Right atrium auricular region (tissue), 2 donors: ENCODE results near the gene FGG. TPM values are rescaled to one million over a fixed set of nuclear protein-coding genes. Genes with fewer than 3 reads are reported as not detected.

ENCODE experiments used
- DNase-seq: peaks from one replicate; pipeline ENCODE4 v3.0.0-alpha.2; 2019; ENCODE audit warnings: low spot score
- H3K27ac ChIP-seq, 2 donors: fragments of 200-600 bp; sonication (generic); 1 replicate in 1 of 2; 2 replicates in 1 of 2; pipeline ENCODE4 v1.5.1; 2016 to 2019
- H3K27me3 ChIP-seq, 2 donors: fragments of 200-600 bp; sonication (generic); one replicate each; pipeline versions ENCODE4 v1.5.1 to v1.6.0; 2017 to 2019
- H3K36me3 ChIP-seq: fragments of 200-600 bp; sonication (generic); one replicate; pipeline ENCODE4 v1.5.1; 2016
- H3K4me1 ChIP-seq, 2 donors: fragments of 200-600 bp; sonication (generic); one replicate each; pipeline versions ENCODE4 v1.5.1 to v1.6.0; 2017 to 2019
- H3K4me3 ChIP-seq, 2 donors: fragments of 200-600 bp; sonication (generic); 1 replicate in 1 of 2; 2 replicates in 1 of 2; pipeline ENCODE4 v1.5.1; 2017 to 2019; ENCODE audit warnings: mild to moderate bottlenecking in 1 of 2, moderate library complexity in 1 of 2
- H3K9me3 ChIP-seq, 2 donors: fragments of 200-600 bp; sonication (generic); one replicate each; pipeline ENCODE4 v1.5.1; 2019
- total RNA-seq, 2 donors: library from RNA; depleted of rRNA; stranded (reverse); fragments of >200 nt; gene quantifications; one replicate each; pipeline ENCODE4 v1.1.0, GENCODE V29; 2016
- TF ChIP-seq, protein P1 (sequence below), 2 donors: fragments of 200-600 bp; sonication (generic); IDR thresholded peaks; one replicate each; pipeline ENCODE4 v1.5.1; 2019; ENCODE audit warnings: antibody characterized with exemption in 2 of 2

Gene FGG
- total RNA-seq, 2 donors from 2014 or later: not detected

GRCh38 chr4:154617820-154618317, 5.4 kb upstream of the FGG start:
- Histone ChIP-seq H3K27ac (no peak overlapping the region), H3K27me3 (no peaks in the 10 kb centered on the region), H3K4me3 (no peak overlapping the region), H3K4me1 (no peaks in the 10 kb centered on the region), H3K9me3 (no peaks in the 10 kb centered on the region), H3K36me3 (no peaks in the 10 kb centered on the region)
- DNase-seq: no peak
- TF ChIP-seq, protein P1, sequence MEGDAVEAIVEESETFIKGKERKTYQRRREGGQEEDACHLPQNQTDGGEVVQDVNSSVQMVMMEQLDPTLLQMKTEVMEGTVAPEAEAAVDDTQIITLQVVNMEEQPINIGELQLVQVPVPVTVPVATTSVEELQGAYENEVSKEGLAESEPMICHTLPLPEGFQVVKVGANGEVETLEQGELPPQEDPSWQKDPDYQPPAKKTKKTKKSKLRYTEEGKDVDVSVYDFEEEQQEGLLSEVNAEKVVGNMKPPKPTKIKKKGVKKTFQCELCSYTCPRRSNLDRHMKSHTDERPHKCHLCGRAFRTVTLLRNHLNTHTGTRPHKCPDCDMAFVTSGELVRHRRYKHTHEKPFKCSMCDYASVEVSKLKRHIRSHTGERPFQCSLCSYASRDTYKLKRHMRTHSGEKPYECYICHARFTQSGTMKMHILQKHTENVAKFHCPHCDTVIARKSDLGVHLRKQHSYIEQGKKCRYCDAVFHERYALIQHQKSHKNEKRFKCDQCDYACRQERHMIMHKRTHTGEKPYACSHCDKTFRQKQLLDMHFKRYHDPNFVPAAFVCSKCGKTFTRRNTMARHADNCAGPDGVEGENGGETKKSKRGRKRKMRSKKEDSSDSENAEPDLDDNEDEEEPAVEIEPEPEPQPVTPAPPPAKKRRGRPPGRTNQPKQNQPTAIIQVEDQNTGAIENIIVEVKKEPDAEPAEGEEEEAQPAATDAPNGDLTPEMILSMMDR (IDR thresholded peaks at IDR 0.05): no peak

DNA sequence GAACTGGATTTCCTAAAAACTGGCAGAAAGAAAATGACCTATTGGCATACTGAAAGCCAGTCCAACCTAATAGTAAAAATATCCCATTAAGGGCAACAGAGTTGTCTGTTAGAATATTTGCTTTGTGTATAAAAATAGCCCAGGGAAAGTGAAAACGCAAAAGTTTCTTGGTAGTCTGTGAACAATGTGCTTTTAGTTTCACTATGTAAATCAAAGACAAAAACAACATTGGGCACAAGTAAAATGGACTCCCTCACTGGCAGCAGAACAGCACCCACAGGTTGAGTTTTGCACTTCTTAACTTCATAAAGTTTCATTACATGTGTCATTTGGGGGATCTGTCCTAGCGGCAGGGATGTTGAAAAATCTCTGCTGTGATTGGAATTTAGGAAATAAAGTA, 4.3 kb upstream of the FGG start:
- H3K27me3 ChIP-seq: no peaks in the 10 kb centered on the region
- no peaks in the 10 kb centered on the region for H3K9me3 ChIP-seq
- no peak overlapping the region for H3K27ac ChIP-seq
- no peaks in the 10 kb centered on the region for H3K36me3 ChIP-seq
- TF ChIP-seq, protein P1 (IDR thresholded peaks at IDR 0.05): no peak
- no peaks in the 10 kb centered on the region for H3K4me1 ChIP-seq
- H3K4me3 ChIP-seq: no peak overlapping the region
- no peak for DNase-seq

- TF ChIP-seq, protein P1 (IDR thresholded peaks at IDR 0.05): no peak
- Histone ChIP-seq H3K27me3 (no peaks in the 10 kb centered on the region), H3K4me1 (no peaks in the 10 kb centered on the region), H3K9me3 (no peaks in the 10 kb centered on the region), H3K36me3 (no peaks in the 10 kb centered on the region), H3K27ac (no peak overlapping the region), H3K4me3 (no peak overlapping the region)
- DNase-seq: no peak
Measured at GRCh38 chr4:154616287-154616686, 3.8 kb upstream of the FGG start.

GRCh38 chr4:154615211-154615610, 2.8 kb upstream of the FGG start:
- H3K27ac ChIP-seq: no peak overlapping the region
- H3K4me1 ChIP-seq: no peaks in the 10 kb centered on the region
- no peaks in the 10 kb centered on the region for H3K27me3 ChIP-seq
- H3K9me3 ChIP-seq: no peaks in the 10 kb centered on the region
- H3K36me3 ChIP-seq: no peaks in the 10 kb centered on the region
- H3K4me3 ChIP-seq: no peak overlapping the region
- TF ChIP-seq, protein P1 (IDR thresholded peaks at IDR 0.05): no peak
- no peak for DNase-seq

DNA sequence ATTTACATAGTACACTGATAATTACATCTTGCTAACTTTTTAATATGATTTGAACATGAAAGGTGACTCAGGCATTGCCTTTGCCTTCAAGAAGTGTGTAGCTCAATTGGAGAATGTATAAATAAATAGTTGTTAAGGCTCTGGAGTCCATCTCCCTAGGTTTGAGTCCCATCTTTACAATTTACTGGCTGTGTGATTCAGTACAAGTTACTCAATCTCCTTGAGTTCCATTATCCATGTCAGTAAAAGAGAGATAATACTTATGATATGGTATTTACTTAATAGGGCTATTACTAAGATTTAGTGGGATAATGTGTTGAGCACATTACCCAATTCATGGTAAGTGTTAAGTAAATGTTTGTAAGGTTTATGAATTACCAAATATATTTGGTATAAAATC, 1.9 kb upstream of the FGG start:
- H3K4me3 ChIP-seq: no peak overlapping the region
- TF ChIP-seq, protein P1 (IDR thresholded peaks at IDR 0.05): no peak
- no peaks in the 10 kb centered on the region for H3K4me1 ChIP-seq
- H3K36me3 ChIP-seq: no peaks in the 10 kb centered on the region
- DNase-seq: no peak
- H3K27me3 ChIP-seq: no peaks in the 10 kb centered on the region
- no peak overlapping the region for H3K27ac ChIP-seq
- H3K9me3 ChIP-seq: no peaks in the 10 kb centered on the region

- DNase-seq: no peak
- Histone ChIP-seq H3K9me3 (no peaks in the 10 kb centered on the region), H3K4me3 (no peak overlapping the region), H3K36me3 (no peaks in the 10 kb centered on the region), H3K4me1 (no peaks in the 10 kb centered on the region), H3K27ac (no peak overlapping the region), H3K27me3 (no peaks in the 10 kb centered on the region)
- TF ChIP-seq, protein P1 (IDR thresholded peaks at IDR 0.05): no peak
Measured at GRCh38 chr4:154611833-154612232, 623 bp downstream of the FGG start.
